DND-41 (cell line): ENCODE data around the gene DSTYK.

Experiments used
- ATAC-seq: fragments of 200-7000 bp; cut with Tn5 transposase; 3 replicates; pipeline ENCODE4 v1.9.1; 2021; ENCODE audit warnings: low read depth; ENCODE audit not compliant: insufficient read depth
- DNase-seq: peaks from one replicate; pipeline ENCODE4 v3.0.0-alpha.2; 2020
- H2AFZ ChIP-seq: 2 replicates; pipeline ENCODE4 v1.6.0; 2012; ENCODE audit warnings: low read depth, low read length
- H3K27ac ChIP-seq: 2 replicates; pipeline ENCODE4 v1.5.1; 2012; ENCODE audit warnings: low read length, inconsistent platforms
- H3K27me3 ChIP-seq: fragments of 200-600 bp; sonication (generic); 2 replicates; pipeline ENCODE4 v1.6.0; 2012; ENCODE audit warnings: low read length, mild to moderate bottlenecking, inconsistent platforms; ENCODE audit not compliant: insufficient read depth, poor library complexity
- H3K36me3 ChIP-seq: 2 replicates; pipeline ENCODE4 v1.5.1; 2012; ENCODE audit warnings: low read length, inconsistent platforms; ENCODE audit not compliant: insufficient read depth
- H3K4me1 ChIP-seq: 2 replicates; pipeline ENCODE4 v1.5.1; 2012; ENCODE audit warnings: mild to moderate bottlenecking, low read length; ENCODE audit not compliant: insufficient read depth
- H3K4me2 ChIP-seq: 2 replicates; pipeline ENCODE4 v1.6.0; 2012; ENCODE audit warnings: mild to moderate bottlenecking, moderate library complexity, low read length, inconsistent platforms; ENCODE audit not compliant: insufficient read depth
- H3K4me3 ChIP-seq, 2 experiments: fragments of 200-600 bp in 1 of 2; shearing (Covaris generic) in 1 of 2; 2 replicates each; pipeline ENCODE4 v1.5.1; 2012 to 2016; ENCODE audit warnings: inconsistent platforms in 2 of 2, low read length in 2 of 2, mild to moderate bottlenecking in 2 of 2, low read depth in 1 of 2, moderate library complexity in 1 of 2
- H3K79me2 ChIP-seq: 2 replicates; pipeline ENCODE4 v1.6.0; 2012; ENCODE audit warnings: low read length, inconsistent platforms; ENCODE audit not compliant: insufficient read depth
- H3K9ac ChIP-seq: 2 replicates; pipeline ENCODE4 v1.6.0; 2012; ENCODE audit warnings: low read depth, mild to moderate bottlenecking, inconsistent platforms, low read length, moderate library complexity
- H3K9me3 ChIP-seq: 2 replicates; pipeline ENCODE4 v1.5.1; 2012; ENCODE audit warnings: low read length, moderate library complexity, mild to moderate bottlenecking, inconsistent platforms; ENCODE audit not compliant: insufficient read depth, severe bottlenecking
- H4K20me1 ChIP-seq: 2 replicates; pipeline ENCODE4 v1.6.0; 2012; ENCODE audit warnings: low read length; ENCODE audit not compliant: insufficient read depth
- CTCF ChIP-seq: IDR thresholded peaks from 2 replicates; pipeline ENCODE4 v1.5.1; 2012; ENCODE audit warnings: borderline replicate concordance, low read length, moderate library complexity, mild to moderate bottlenecking; ENCODE audit not compliant: poor library complexity, severe bottlenecking; ENCODE audit errors: extremely low read depth
- EZH2 ChIP-seq: IDR thresholded peaks from 3 replicates; pipeline ENCODE4 v1.6.1; 2012; ENCODE audit warnings: borderline replicate concordance, low read depth, mild to moderate bottlenecking, moderate library complexity, low read length, inconsistent platforms; ENCODE audit not compliant: severe bottlenecking

The DSTYK gene

DNA sequence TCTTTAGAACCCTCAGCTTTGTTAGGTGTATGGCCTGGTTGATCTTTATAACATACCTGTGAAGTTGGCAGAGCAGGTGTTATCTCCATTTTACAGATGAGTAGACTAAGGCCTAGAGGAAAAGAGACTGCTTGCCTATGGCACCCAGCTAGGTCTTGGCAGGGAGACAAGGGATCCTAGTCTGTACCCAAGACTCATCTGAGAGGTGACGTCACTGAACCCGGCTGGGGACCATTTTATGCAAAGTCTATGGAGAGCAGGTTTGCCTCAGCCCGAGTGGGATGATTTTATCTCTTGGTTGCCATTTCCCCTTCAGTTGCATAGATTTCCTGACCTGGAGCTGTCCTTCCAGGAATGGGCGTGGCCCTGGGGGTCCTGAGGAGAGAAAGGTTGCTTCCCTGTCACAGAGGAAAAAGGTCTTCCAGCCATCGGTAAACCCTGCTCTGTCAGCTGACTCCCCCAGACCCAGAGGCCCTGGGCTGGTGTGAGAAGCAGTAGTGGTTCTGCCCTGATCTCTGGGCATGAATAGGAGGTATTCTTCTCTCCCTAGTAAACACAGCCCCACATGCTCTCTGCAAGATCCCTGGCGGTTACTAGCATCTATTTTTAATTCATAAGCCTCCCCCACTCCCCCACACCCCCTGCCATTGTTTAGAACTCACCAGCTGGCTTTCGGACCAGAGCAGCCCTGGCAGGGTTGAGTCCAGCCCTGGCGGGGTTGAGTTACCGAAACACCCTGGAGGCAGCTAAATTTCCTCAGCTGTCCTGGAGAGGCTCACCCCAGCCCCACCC, 35.8 kb upstream of the DSTYK start:
- H3K9ac ChIP-seq = no peak overlapping the region
- ATAC-seq (no peak), DNase-seq (no peak)
- H3K9me3 ChIP-seq = no peaks in the 10 kb centered on the region
- no peak overlapping the region for H3K4me3 ChIP-seq
- H3K36me3 ChIP-seq = no peaks in the 10 kb centered on the region
- H3K79me2 ChIP-seq = no peaks in the 10 kb centered on the region
- H2AFZ ChIP-seq = no peak overlapping the region
- H4K20me1 ChIP-seq = peaks cover 6% of the 10 kb centered on the region
- no peaks in the 10 kb centered on the region for H3K4me1 ChIP-seq
- no peak overlapping the region for H3K4me2 ChIP-seq
- H3K27ac ChIP-seq = no peak overlapping the region
- no peak for TF ChIP-seq CTCF
- TF ChIP-seq EZH2 = no peak
- H3K27me3 ChIP-seq = no peaks in the 10 kb centered on the region

- TF ChIP-seq CTCF = no peak
- no peak for TF ChIP-seq EZH2
Measured at GRCh38 chr1:205246351-205247119, 35.0 kb upstream of the DSTYK start.

GRCh38 chr1:205245096-205245495, 33.6 kb upstream of the DSTYK start:
- Histone ChIP-seq H2AFZ (no peak overlapping the region), H3K9me3 (no peaks in the 10 kb centered on the region), H4K20me1 (peaks cover 2% of the 10 kb centered on the region), H3K4me2 (no peak overlapping the region), H3K36me3 (no peaks in the 10 kb centered on the region), H3K4me3 (no peak overlapping the region), H3K4me1 (no peaks in the 10 kb centered on the region), H3K27me3 (no peaks in the 10 kb centered on the region), H3K9ac (no peak overlapping the region), H3K79me2 (no peaks in the 10 kb centered on the region), H3K27ac (no peak overlapping the region)
- no peak for DNase-seq
- TF ChIP-seq EZH2 (no peak), CTCF (no peak)
- ATAC-seq = no peak

More at GRCh38 chr1:205246351-205247119, 35.0 kb upstream of the DSTYK start:
- H3K4me3 ChIP-seq = no peak overlapping the region
- H3K27me3 ChIP-seq = no peaks in the 10 kb centered on the region
- ATAC-seq = no peak
- H3K36me3 ChIP-seq = no peaks in the 10 kb centered on the region
- H3K27ac ChIP-seq = no peak overlapping the region
- no peaks in the 10 kb centered on the region for H3K4me1 ChIP-seq
- H3K4me2 ChIP-seq = no peak overlapping the region
- H4K20me1 ChIP-seq = peaks cover 6% of the 10 kb centered on the region
- H2AFZ ChIP-seq = no peak overlapping the region
- no peak for DNase-seq
- H3K9me3 ChIP-seq = no peaks in the 10 kb centered on the region
- H3K9ac ChIP-seq = no peak overlapping the region
- H3K79me2 ChIP-seq = no peaks in the 10 kb centered on the region
